A549 (cell line): Measurements from ENCODE around the gene CARD14. TPM values are rescaled to one million over a fixed set of nuclear protein-coding genes. Genes with fewer than 3 reads are reported as not detected.
A peak's percentile ranks its signal among the peaks of the same experiment; 100 is the strongest.

Source experiments
- ATAC-seq, 2 experiments: fragments of 200-7000 bp in 1 of 2; fragments of >200 bp in 1 of 2; cut with Nextera tagmentation in 1 of 2; cut with Tn5 transposase in 1 of 2; 3 replicates each; pipeline versions ENCODE4 v1.8.0 to v1.9.1; 2018 to 2020; ENCODE audit warnings: mild to moderate bottlenecking in 1 of 2, moderate library complexity in 1 of 2
- CTCF ChIA-PET: fragments of 300-600 bp; sonication (Branson Sonifier 250); formaldehyde crosslinking; extraction: SDS; loops from one replicate; lab custom pipeline; 2021; ENCODE audit warnings: antibody characterized with exemption, inconsistent platforms; lab: Yijun Ruan, JAX
- POLR2A ChIA-PET: fragments of 350-600 bp; formaldehyde crosslinking; extraction: SDS; loops from one replicate; lab custom pipeline; 2021; ENCODE audit warnings: antibody characterized with exemption, inconsistent platforms; lab: Yijun Ruan, JAX
- DNase-seq, 2 experiments: peaks; one replicate each; pipeline versions ENCODE4 v3.0.0 to v3.0.0-alpha.2; 2011 to 2016; ENCODE audit warnings: low read depth in 1 of 2, low spot score in 1 of 2
- FAIRE-seq: peaks from 2 replicates; lab custom pipeline; 2011; peaks lifted over from hg19 to GRCh38; lab: Jason Lieb, UNC
- H3K27ac ChIP-seq, 2 experiments: fragments of >200 bp; sonication (Bioruptor Twin); formaldehyde crosslinking; 3 replicates each; pipeline ENCODE4 v1.5.1; 2016 to 2017
- H3K4me1 ChIP-seq: fragments of >200 bp; sonication (Bioruptor Twin); formaldehyde crosslinking; 3 replicates; pipeline ENCODE4 v1.6.1; 2016
- H3K4me2 ChIP-seq: fragments of >200 bp; sonication (Bioruptor Twin); formaldehyde crosslinking; 3 replicates; pipeline ENCODE4 v1.6.1; 2016
- H3K4me3 ChIP-seq: fragments of >200 bp; sonication (Bioruptor Twin); formaldehyde crosslinking; 3 replicates; pipeline ENCODE4 v1.5.1; 2016
- H3K9me3 ChIP-seq: fragments of >200 bp; sonication (Bioruptor Twin); formaldehyde crosslinking; 3 replicates; pipeline ENCODE4 v1.6.1; 2016
- ATOH8 ChIP-seq: fragments of 250-450 bp; sonication (Bioruptor Pico); IDR thresholded peaks from 2 replicates; pipeline ENCODE4 v1.5.0; 2020; ENCODE audit warnings: low read depth, mild to moderate bottlenecking, moderate library complexity
- E2F6 ChIP-seq: IDR thresholded peaks from 2 replicates; pipeline ENCODE4 v1.6.1; 2012; ENCODE audit warnings: low read depth, borderline replicate concordance
- EHF ChIP-seq: fragments of 250-450 bp; sonication (Bioruptor Pico); IDR thresholded peaks from 2 replicates; pipeline ENCODE4 v1.5.0; 2020; ENCODE audit warnings: mild to moderate bottlenecking
- ELK1 ChIP-seq: fragments of 150-350 bp; IDR thresholded peaks from 2 replicates; pipeline ENCODE4 v1.6.1; 2014; ENCODE audit warnings: low read depth, mild to moderate bottlenecking, low read length
- EP300 ChIP-seq, 2 experiments: fragments of >200 bp; sonication (Bioruptor Twin); formaldehyde crosslinking; IDR thresholded peaks; 2 replicates in 1 of 2; 3 replicates in 1 of 2; pipeline ENCODE4 v1.6.1; 2016 to 2017
- FOSB ChIP-seq: fragments of 250-450 bp; sonication (Bioruptor Pico); IDR thresholded peaks from 2 replicates; pipeline ENCODE4 v1.5.0; 2020; ENCODE audit warnings: mild to moderate bottlenecking, moderate library complexity
- HDAC2 ChIP-seq: fragments of 200-600 bp; sonication (generic); IDR thresholded peaks from 2 replicates; pipeline ENCODE4 v1.6.1; 2016
- HES2 ChIP-seq: fragments of >200 bp; sonication (Bioruptor Twin); formaldehyde crosslinking; IDR thresholded peaks from 2 replicates; pipeline ENCODE4 v1.6.1; 2016
- HEYL ChIP-seq: fragments of 250-450 bp; sonication (Bioruptor Pico); IDR thresholded peaks from 2 replicates; pipeline ENCODE4 v1.8.0; 2021; ENCODE audit warnings: mild to moderate bottlenecking, moderate library complexity
- HMGXB4 ChIP-seq: fragments of 250-450 bp; sonication (Bioruptor Pico); IDR thresholded peaks from 2 replicates; pipeline ENCODE4 v1.5.0; 2021; ENCODE audit warnings: mild to moderate bottlenecking, moderate library complexity, borderline replicate concordance
- HOXA7 ChIP-seq: fragments of 250-450 bp; sonication (Bioruptor Pico); IDR thresholded peaks from 2 replicates; pipeline ENCODE4 v1.5.0; 2020; ENCODE audit warnings: mild to moderate bottlenecking, moderate library complexity
- HOXB13 ChIP-seq: fragments of 250-450 bp; sonication (Bioruptor Pico); IDR thresholded peaks from 2 replicates; pipeline ENCODE4 v1.5.0; 2020; ENCODE audit warnings: low read depth, mild to moderate bottlenecking, moderate library complexity
- JUN ChIP-seq, 2 experiments: fragments of >200 bp; sonication (Bioruptor Twin); formaldehyde crosslinking; IDR thresholded peaks; 2 replicates in 1 of 2; 3 replicates in 1 of 2; pipeline ENCODE4 v1.6.1; 2016 to 2017
- KDM5A ChIP-seq: fragments of 200-600 bp; sonication (generic); IDR thresholded peaks from 2 replicates; pipeline ENCODE4 v1.6.1; 2016; ENCODE audit warnings: antibody characterized with exemption, mild to moderate bottlenecking
- MAFK ChIP-seq: fragments of 450-650 bp; IDR thresholded peaks from 2 replicates; pipeline ENCODE4 v1.6.1; 2014; ENCODE audit not compliant: partially characterized antibody
- MAZ ChIP-seq: fragments of 150-350 bp; IDR thresholded peaks from 2 replicates; pipeline ENCODE4 v1.6.1; 2014; ENCODE audit warnings: antibody characterized with exemption, low read depth, low read length, borderline replicate concordance
- NFE2L2 ChIP-seq: fragments of 150-350 bp; conservative IDR thresholded peaks from 2 replicates; pipeline ENCODE4 v1.6.1; 2014; ENCODE audit warnings: low read length
- NPAS2 ChIP-seq: fragments of 250-450 bp; sonication (Bioruptor Pico); IDR thresholded peaks from 2 replicates; pipeline ENCODE4 v1.8.0; 2022; ENCODE audit warnings: mild to moderate bottlenecking, moderate library complexity, borderline replicate concordance
- PBX3 ChIP-seq: IDR thresholded peaks from 2 replicates; pipeline ENCODE4 v1.6.1; 2012
- POLR2A ChIP-seq: IDR thresholded peaks from 2 replicates; pipeline ENCODE4 v1.6.1; 2012; ENCODE audit warnings: mild to moderate bottlenecking, low read length
- POLR2AphosphoS2 ChIP-seq: conservative IDR thresholded peaks from 2 replicates; pipeline ENCODE4 v1.6.1; 2012; ENCODE audit warnings: low read length, improper control_type of control experiment, inconsistent platforms
- RAD21 ChIP-seq, 2 experiments: fragments of >200 bp in 1 of 2; sonication (Bioruptor Twin) in 1 of 2; formaldehyde crosslinking in 1 of 2; IDR thresholded peaks in 1 of 2; conservative IDR thresholded peaks in 1 of 2; 2 replicates in 1 of 2; 3 replicates in 1 of 2; pipeline ENCODE4 v1.6.1; 2012 to 2018; ENCODE audit warnings: inconsistent platforms in 1 of 2
- RCOR1 ChIP-seq: fragments of 150-350 bp; IDR thresholded peaks from 2 replicates; pipeline ENCODE4 v1.6.1; 2014; ENCODE audit warnings: antibody characterized with exemption, low read length, low read depth
- RNF2 ChIP-seq: fragments of 200-600 bp; sonication (generic); IDR thresholded peaks from 2 replicates; pipeline ENCODE4 v1.6.1; 2016; ENCODE audit warnings: low read depth, mild to moderate bottlenecking, antibody characterized with exemption, moderate library complexity, borderline replicate concordance
- SMC3 ChIP-seq: fragments of >200 bp; sonication (Bioruptor Twin); formaldehyde crosslinking; IDR thresholded peaks from 3 replicates; pipeline ENCODE4 v1.6.1; 2018; ENCODE audit warnings: inconsistent platforms
- TP53 ChIP-seq: fragments of 250-450 bp; sonication (Bioruptor Pico); IDR thresholded peaks from 2 replicates; pipeline ENCODE4 v1.5.0; 2021; ENCODE audit warnings: mild to moderate bottlenecking, moderate library complexity
- USF2 ChIP-seq: fragments of 450-650 bp; IDR thresholded peaks from 2 replicates; pipeline ENCODE4 v1.6.1; 2014; ENCODE audit warnings: antibody characterized with exemption
- ZFP36 ChIP-seq: fragments of 450-650 bp; IDR thresholded peaks from 2 replicates; pipeline ENCODE4 v1.6.1; 2014; ENCODE audit warnings: borderline replicate concordance; ENCODE audit not compliant: partially characterized antibody
- ZNF302 ChIP-seq: fragments of 250-450 bp; sonication (Bioruptor Pico); IDR thresholded peaks from 2 replicates; pipeline ENCODE4 v1.9.0; 2021; ENCODE audit warnings: inconsistent platforms, mild to moderate bottlenecking, moderate library complexity
- ZSCAN20 ChIP-seq: fragments of 250-450 bp; sonication (Bioruptor Pico); IDR thresholded peaks from 2 replicates; pipeline ENCODE4 v1.8.0; 2022; ENCODE audit warnings: mild to moderate bottlenecking, moderate library complexity
- WGBS: methylation state at CpG from one replicate; pipeline ENCODE4 v1.1.6; 2017; ENCODE audit errors: missing lambda C conversion rate; 5-methylcytosine and 5-hydroxymethylcytosine counted together
- polyA plus RNA-seq, 4 experiments: library from polyadenylated mRNA; depleted of rRNA in 3 of 4; stranded (reverse); fragments of >200 nt; fragmentation: RNase III in 1 of 4; extraction: RNeasy Plus Mini Kit Qiagen cat#74134 plus additional on column Dnase treatment in 1 of 4; gene quantifications; 2 replicates in 3 of 4; 3 replicates in 1 of 4; pipeline ENCODE4 v1.2.3, GENCODE V29; 2011 to 2017

CARD14 gene
- polyA plus RNA-seq, 2 of the 4 experiments (the other 2 are of a cell fraction), result 0.17 to 0.18 TPM

GRCh38 chr17:80251966-80252365 is 82.1 kb downstream of the CARD14 start:
- Histone ChIP-seq H3K4me2 (no peak overlapping the region), H3K4me3 (no peak overlapping the region), H3K4me1 (peaks cover 45% of the 10 kb centered on the region), H3K9me3 (no peaks in the 10 kb centered on the region), H3K27ac (peak overlapping the region; percentile 94 to 99; a peak in 5 of 6 replicates)
- DNase-seq (no peak), ATAC-seq (no peak), FAIRE-seq (no peak)
- TF ChIP-seq MAFK, result no peak
- TF ChIP-seq FOSB (CRISPR knock-in tag), result no peak
- no peak for TF ChIP-seq HES2
- no peak for TF ChIP-seq NFE2L2
- TF ChIP-seq PBX3, result no peak
- no peak for TF ChIP-seq ZNF302
- TF ChIP-seq EP300 (IDR thresholded peaks at IDR 0.05), result no peak
- TF ChIP-seq EHF (CRISPR knock-in tag), result no peak
- TF ChIP-seq HMGXB4 (CRISPR knock-in tag), result no peak
- TF ChIP-seq JUN (IDR thresholded peaks at IDR 0.05), result no peak
- TF ChIP-seq RNF2, result no peak
- no peak for TF ChIP-seq HOXA7 (CRISPR knock-in tag)
- no peak for TF ChIP-seq HOXB13 (CRISPR knock-in tag)
- TF ChIP-seq E2F6, result no peak
- no peak for TF ChIP-seq SMC3
- no peak for TF ChIP-seq NPAS2 (CRISPR knock-in tag)
- TF ChIP-seq HEYL (CRISPR knock-in tag), result no peak
- no peak for TF ChIP-seq KDM5A
- ChIA-PET CTCF (interaction anchor here (0.6 to 5.7 kb wide), 23 partner anchors 8 to 407 kb away, joined by 3 to 46 read pairs (median 7); partner anchors contain the start of gene GAA), POLR2A (interaction anchor here (0.8 kb wide), 2 partner anchors 106 to 151 kb away, joined by 3 to 5 read pairs; partner anchors contain the start of gene GAA)
- 92% methylated on average over 11 of the region's 11 CpGs for WGBS

GRCh38 chr17:80252871-80253270 is 83.0 kb downstream of the CARD14 start:
- no peak for FAIRE-seq
- ATAC-seq, result peak; percentile 81
- Histone ChIP-seq H3K4me3 (no peak overlapping the region), H3K4me2 (peak overlapping the region; percentile 29; the same call in 2 of the 3 replicates), H3K9me3 (no peaks in the 10 kb centered on the region), H3K27ac (peak overlapping the region; percentile 94 to 99), H3K4me1 (peaks cover 54% of the 10 kb centered on the region)
- ChIA-PET CTCF (interaction anchor here (0.6 to 5.7 kb wide), 32 partner anchors 10 to 494 kb away, joined by 3 to 46 read pairs (median 5); partner anchors contain the start of genes CBX2 and GAA), POLR2A (no interaction called here)
- 40% methylated on average over 13 of the region's 13 CpGs for WGBS
- DNase-seq, result peak; percentile 88 to 93
- TF ChIP-seq MAZ, result no peak
- no peak; the same call in 1 of the 2 replicates for TF ChIP-seq E2F6
- no peak for TF ChIP-seq ZFP36
- TF ChIP-seq ELK1, result no peak
- no peak for TF ChIP-seq RNF2
- no peak for TF ChIP-seq TP53 (CRISPR knock-in tag)
- no peak for TF ChIP-seq POLR2AphosphoS2
- no peak for TF ChIP-seq HDAC2
- no peak for TF ChIP-seq RCOR1
- TF ChIP-seq ZSCAN20, result no peak
- TF ChIP-seq POLR2A, result no peak
- TF ChIP-seq RAD21 (conservative IDR thresholded peaks at IDR 0.05 in 1 of 2, IDR thresholded peaks at IDR 0.05 in 1 of 2), result peak; percentile 88 to 89
- no peak for TF ChIP-seq USF2
- TF ChIP-seq ATOH8 (CRISPR knock-in tag), result no peak
